Measurements from ENCODE around the gene NTMT1.
A peak's percentile ranks its signal among the peaks of the same experiment; 100 is the strongest.

Gene NTMT1

GRCh38 chr9:129627556-129628440 lies 1.8 kb downstream of the NTMT1 start:
- TF ChIP-seq ZFX (IDR thresholded peaks at IDR 0.05; ENCODE audit: borderline replicate concordance) (no peak), CTCF (IDR thresholded peaks at IDR 0.05) (no peak)

DNA sequence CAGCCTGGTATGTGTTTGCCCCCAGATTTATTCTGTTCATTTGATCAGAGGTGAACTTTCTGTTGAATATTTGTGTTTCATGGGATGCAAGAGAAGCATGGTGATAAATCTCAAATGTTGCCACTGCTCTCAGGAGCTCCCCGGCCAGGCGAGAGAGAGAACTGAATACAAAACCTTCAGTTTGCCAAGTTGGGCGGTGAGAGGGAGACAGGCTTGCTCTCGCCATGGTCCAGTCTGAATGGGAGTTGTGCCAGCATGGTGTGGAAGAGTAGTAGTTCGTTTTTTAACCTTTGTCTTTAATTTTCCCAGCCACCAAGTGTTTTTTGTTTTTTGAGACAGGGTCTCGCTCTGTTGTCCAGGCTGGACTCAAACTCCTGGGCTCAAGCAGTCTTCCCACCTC lies 2.7 kb downstream of the NTMT1 start:
- H3K27ac ChIP-seq: no peak overlapping the region
- TF ChIP-seq ZFX (IDR thresholded peaks at IDR 0.05; ENCODE audit: borderline replicate concordance) (no peak), CTCF (IDR thresholded peaks at IDR 0.05) (no peak)

More at GRCh38 chr9:129627556-129628440, 1.8 kb downstream of the NTMT1 start:
- H3K27ac ChIP-seq: peak overlapping the region; percentile 83

DNA sequence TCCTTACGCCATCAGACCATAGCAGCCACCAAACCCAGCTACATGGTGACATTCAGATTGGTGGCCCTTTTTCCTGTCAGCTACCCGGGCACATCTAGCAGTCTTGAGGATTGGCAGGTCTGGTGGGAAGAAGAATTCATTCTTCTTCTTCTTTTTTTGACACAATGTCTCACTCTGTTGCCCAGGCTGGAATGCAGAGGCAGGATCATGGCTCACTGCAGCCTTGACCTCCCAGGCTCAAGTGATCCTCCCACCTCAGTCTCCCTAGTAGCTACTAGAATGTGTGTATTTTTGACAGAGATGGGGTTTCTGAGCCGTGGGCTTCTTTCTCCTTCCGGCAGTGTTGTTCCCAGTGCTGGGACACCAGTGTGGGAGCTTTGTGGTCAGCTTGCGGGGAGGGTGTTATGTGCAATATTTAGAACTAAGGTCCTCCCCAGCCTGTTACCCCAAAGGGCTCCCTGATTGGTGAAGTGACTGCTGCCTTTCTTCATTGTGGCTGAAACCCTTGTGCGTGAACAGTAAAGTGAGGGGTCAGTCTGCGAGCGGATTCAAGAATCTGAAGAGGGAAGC lies 3.4 kb downstream of the NTMT1 start:
- no peak overlapping the region for H3K27ac ChIP-seq
- TF ChIP-seq CTCF (IDR thresholded peaks at IDR 0.05) (no peak), ZFX (IDR thresholded peaks at IDR 0.05; ENCODE audit: borderline replicate concordance) (no peak)

DNA sequence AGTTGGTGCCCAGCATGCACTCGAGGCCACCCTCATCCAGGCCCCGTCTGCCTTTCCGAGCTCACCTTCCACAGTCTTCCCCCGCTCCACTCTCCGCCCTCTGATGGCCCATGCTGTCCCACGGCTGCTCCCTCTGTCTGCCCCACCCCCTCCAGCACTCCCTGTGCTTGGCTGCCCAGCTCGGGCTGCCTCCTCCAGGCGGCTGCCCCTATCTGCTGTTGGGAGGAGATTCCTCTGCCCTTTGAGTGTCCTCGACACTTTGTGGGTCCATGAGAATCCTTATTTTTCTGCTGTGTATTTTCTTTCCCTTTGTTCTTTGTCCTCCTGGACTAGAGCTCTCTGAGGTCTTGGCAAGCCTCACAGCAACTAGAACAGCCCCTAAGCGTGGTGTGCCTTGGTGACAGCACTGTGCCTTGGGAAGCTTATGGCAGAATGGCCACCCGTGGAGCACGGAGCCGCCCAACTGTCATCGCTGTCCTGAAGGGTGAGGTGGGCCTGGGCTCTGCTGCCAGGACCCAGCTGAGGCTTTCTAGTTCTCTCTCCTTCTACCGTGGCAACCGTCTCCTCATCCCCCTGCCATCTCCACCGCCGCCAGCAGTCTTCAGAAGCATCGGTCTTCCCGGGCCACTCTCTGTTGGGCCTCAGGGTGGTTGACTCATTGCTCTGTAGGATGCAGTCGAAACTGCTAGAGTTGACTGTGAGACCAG lies 5.2 kb downstream of the NTMT1 start:
- TF ChIP-seq CTCF (IDR thresholded peaks at IDR 0.05): no peak
- no peak for TF ChIP-seq ZFX (IDR thresholded peaks at IDR 0.05; ENCODE audit: borderline replicate concordance)
- H3K27ac ChIP-seq: no peak overlapping the region

DNA sequence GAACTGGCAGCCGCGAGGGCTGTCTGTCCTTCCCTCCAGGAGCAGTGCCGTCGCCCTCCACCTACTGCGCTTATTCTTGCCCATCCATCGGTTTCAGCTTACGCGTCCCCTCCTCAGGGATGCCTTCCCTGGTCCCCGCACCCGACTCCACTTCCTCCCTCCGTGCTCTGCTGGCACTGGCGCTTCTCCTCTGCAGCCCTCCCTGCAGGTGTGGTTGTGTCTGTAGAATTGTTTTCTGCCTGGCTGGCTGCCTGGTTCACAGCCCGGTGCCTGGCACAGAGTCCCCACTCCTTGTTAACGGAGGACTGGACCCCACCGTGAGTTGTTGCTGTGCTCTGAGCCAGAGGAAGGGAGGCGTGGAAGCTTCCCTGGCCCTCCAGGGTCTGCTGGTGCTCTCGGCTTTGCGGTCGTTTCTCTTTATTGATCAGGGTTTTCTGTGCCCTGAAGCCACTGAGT lies 5.7 kb downstream of the NTMT1 start:
- H3K27ac ChIP-seq: no peak overlapping the region
- TF ChIP-seq CTCF (IDR thresholded peaks at IDR 0.05) (no peak), ZFX (IDR thresholded peaks at IDR 0.05; ENCODE audit: borderline replicate concordance) (no peak)

GRCh38 chr9:129632460-129632859 lies 6.5 kb downstream of the NTMT1 start:
- H3K27ac ChIP-seq: no peak overlapping the region
- TF ChIP-seq CTCF (IDR thresholded peaks at IDR 0.05): no peak
- TF ChIP-seq ZFX (IDR thresholded peaks at IDR 0.05; ENCODE audit: borderline replicate concordance): no peak
